ENCODE results near the gene NXPE2.

DNA sequence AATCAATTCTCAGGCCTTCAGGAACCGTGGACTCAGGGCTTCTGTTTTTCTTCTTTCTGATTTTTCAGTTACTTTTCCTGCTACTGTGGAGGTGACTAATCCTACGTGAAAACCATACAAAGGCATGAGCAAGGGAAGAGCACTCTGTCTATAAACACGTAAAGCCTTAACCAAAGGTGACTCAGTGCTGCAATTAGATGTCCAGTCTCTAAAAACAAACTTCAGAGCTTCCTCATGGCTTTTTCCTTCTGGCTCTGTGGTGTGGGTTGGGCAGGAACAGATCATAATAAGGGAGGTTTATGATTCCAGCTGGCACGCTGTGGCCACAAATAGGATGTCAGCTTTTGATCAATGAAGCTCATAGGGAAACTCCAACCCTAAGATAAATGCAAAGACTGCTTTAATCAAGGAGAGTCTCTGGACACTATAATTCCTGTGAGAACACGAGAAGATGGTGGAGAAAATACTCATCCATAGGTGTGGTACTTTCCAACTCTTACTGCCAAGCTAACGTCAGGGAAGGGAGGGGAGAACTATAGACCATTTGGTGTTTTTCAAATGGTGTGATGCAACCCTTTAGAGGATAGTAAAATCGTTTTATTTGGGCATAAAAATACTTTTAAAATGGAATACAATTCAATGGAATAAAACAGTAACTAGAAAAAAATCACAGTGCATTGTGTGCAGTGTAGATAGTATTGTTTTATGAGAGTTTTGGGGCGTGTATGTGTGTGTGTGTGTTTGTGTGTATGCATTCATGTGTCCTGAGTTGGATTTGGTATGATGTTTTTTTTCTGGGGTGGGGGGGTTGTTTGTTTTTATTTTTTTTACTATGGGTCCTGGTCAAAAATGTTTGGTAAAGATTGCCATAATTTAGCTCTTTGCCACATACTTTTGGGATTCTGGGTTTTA lies at the start of gene NXPE2:
- TF ChIP-seq, protein P1, sequence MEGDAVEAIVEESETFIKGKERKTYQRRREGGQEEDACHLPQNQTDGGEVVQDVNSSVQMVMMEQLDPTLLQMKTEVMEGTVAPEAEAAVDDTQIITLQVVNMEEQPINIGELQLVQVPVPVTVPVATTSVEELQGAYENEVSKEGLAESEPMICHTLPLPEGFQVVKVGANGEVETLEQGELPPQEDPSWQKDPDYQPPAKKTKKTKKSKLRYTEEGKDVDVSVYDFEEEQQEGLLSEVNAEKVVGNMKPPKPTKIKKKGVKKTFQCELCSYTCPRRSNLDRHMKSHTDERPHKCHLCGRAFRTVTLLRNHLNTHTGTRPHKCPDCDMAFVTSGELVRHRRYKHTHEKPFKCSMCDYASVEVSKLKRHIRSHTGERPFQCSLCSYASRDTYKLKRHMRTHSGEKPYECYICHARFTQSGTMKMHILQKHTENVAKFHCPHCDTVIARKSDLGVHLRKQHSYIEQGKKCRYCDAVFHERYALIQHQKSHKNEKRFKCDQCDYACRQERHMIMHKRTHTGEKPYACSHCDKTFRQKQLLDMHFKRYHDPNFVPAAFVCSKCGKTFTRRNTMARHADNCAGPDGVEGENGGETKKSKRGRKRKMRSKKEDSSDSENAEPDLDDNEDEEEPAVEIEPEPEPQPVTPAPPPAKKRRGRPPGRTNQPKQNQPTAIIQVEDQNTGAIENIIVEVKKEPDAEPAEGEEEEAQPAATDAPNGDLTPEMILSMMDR (optimal IDR thresholded peaks at IDR 0.05 in 1 of 3, IDR thresholded peaks at IDR 0.05 in 1 of 3, conservative IDR thresholded peaks at IDR 0.05 in 1 of 3; ENCODE audit: extremely low read depth in 1 of 3, insufficient read depth in 2 of 3, low read length in 3 of 3): no peak
- TF ChIP-seq EZH2 (IDR thresholded peaks at IDR 0.05; ENCODE audit: low read length): no peak

Data from keratinocyte (primary cell).